RCC 7860 (cell line): Measurements from ENCODE around the gene PROB1.

Experiments used
- DNase-seq: peaks from one replicate; pipeline ENCODE4 v3.0.0-alpha.2; 2015; ENCODE audit warnings: low spot score
- FAIRE-seq: peaks from 2 replicates; lab custom pipeline; 2012; peaks lifted over from hg19 to GRCh38; lab: Jason Lieb, UNC

The PROB1 gene

DNA sequence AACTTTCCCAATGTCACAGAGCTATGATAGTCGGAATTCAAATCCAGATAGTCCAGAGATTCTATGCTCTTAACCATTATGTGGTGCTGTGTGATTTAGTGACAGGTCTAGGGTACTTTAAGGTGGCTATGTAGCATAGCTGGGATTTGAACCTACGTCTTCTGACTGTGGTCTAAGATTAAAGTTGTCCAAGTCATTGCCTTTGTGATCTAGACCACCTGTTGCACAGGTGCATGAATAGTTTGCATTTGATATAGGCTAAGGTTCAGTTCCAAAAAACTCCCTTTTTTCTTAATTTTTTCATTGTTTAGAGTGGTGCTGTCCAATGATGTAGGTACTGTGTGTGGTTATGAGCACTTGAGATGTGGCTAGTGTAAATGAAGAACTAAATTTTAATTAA, 50.7 kb downstream of the PROB1 start:
- no peak for FAIRE-seq
- DNase-seq = no peak

- FAIRE-seq = no peak
- DNase-seq = no peak
Observed at GRCh38 chr5:139343476-139343875, 51.4 kb downstream of the PROB1 start.

DNA sequence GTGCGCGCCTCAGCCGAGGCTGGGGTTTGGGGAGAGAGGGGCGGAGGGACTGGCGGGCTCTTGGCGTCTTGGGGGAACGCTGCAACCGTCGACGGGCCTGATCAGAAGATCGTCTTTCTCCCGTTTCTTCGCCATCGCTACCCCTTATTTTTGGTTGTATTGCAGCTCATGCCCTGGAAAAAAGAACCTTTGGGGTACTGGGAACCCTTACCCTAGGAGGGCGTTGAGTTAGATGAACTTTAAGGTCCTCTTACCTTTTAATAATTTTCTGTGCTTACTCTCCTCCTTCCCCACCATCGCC, 52.5 kb downstream of the PROB1 start:
- no peak for FAIRE-seq

GRCh38 chr5:139341689-139342422, 53.0 kb downstream of the PROB1 start, which contains the start of gene PAIP2:
PAIP2 (plus strand) TSS chr5:139341854; CDS start chr5:139363785, 21,931 bp downstream.
- FAIRE-seq (peak; percentile 82), DNase-seq (peak; percentile 94)

More for the DNA sequence above, 52.5 kb downstream of the PROB1 start:
- no peak for DNase-seq

DNA sequence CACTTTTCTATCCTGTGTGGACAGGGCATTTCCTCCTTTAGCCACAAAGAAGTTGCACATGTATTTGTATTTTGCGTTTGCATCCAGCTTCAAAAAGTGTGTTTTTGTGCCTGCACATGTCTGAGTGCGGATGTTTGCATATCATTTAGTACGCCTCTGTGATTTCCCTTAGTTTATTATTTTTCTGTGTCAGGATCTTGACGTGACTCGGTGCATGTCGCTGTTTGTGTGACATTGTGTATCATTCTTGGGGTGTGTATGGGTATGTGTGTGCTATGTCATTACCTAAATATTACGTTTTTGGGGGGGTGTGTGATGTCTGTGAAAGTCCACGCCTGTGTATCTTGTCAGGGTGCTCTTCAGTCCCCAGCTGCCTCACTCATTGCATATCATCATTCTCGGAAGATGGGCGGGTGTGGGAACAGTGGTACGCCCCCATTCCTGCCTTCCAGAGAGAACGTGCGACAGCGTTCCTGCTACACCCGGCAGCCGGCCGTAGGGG, 53.7 kb downstream of the PROB1 start:
- DNase-seq (no peak), FAIRE-seq (no peak)
